IPS DF 4.7 (cell line): Measurements from ENCODE around the gene PTPRF.
"Not testable (repeated sequence)": the region's sequence is repeated elsewhere in the genome, so short reads cannot be mapped to it uniquely, and the experiment has no call there.

Source experiments
- DNase-seq: peaks from one replicate; pipeline ENCODE4 v3.0.0-alpha.2; 2013; ENCODE audit warnings: low spot score; ENCODE audit errors: extremely low read depth

Gene PTPRF

DNA sequence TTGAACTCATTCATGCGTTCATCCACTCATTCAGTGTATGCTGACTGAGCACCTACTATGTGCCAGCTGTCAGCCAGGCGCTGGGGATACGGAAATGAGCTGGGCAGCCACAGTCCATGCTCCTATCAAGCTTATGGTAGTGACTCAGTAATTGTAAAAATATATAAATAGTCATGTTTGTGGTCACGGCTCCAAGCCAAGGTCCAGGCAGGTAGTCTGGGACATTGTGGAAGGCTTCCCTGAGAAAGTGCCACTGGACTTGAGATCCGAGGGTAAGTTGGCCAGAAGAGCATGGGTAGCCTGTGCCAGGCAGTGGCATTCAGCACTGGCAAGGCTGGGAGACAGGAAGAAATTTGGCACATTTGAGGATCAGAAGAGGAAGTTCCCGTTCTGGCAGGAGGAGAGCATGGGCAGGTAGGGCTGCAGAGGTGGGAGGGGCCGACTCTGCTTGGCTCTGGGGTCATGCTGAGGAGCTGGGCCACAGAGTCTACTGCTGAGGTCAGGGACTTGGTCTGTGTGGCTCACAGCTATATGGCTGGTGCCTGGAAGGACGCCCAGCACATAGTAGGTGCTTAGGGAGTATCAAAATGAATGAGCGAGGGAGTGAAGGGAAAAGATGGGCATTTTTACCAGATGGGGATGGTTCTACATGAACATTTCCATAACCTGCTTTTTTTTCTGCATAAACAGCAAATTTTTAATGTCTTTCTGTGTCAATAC is 6.9 kb downstream of the PTPRF start:
- DNase-seq, result no peak

DNA sequence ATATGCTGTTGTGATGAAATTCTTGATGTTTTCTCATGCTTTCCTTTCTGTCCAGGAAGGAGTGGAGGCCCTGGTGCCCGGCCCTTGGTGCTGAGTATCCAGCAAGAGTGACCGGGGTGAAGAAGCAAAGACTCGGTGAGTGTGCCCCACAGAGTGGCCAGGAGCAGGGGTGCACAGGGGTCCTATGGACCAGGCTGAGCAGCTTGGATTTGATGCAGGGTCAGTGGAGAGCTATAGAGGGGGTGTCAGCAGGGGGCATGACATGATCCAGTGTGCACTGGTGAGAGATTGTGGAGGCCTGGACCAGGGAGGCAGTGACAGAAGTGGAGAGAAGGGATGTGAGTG is 7.4 kb downstream of the PTPRF start:
- no peak for DNase-seq

DNA sequence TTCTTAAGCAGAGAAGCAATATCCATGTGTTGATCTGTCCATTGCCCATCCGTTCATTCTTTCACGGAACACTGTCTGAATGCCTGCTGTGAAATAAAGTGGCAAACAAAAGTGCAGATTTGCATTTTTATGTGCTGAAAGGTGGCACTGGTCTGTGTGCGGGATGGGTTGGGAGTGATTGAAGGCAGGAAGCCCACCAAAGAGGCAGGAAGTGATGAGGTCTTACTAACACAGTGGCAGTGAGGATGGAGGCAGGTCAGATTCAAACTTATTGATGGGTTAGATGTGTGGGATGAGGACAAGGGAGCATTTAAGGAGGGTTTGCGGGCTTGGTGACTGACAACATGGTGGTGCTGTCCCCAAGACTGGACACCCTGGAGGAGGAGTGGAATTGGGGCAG is 8.3 kb downstream of the PTPRF start:
- DNase-seq, result no peak

DNA sequence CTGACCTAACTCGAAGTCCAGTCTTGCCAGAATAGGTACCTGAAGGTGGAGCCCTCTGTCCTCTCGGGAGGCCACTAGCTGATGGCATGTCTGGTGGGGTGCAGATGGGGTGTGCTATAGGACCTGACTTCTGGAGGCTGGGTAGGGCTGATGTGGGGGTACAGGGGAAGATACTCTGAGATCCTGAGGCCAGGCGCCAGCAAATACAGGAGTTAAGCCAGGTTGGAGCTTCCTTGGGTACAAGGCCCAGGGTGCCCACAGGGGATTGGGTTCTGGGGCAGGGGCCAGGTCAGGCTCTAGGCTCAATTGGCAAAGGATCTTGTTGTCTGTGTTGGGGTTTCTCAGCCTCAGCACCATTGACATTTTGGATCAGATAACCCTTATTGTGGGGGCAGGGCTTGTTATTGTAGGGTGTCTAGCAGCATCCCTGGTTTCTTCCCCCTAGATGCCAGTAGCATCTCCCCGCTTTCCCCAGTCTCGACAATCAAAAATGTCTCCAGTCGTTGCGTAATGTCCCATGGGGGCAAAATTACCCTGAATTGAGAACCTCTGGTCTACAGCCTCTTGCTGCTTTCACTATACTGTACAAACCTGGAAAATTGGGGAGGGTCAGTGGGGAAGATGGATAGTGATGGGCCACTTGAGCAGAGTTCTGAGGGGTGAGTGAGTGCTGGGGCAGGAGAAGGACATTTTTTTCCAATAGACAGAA is 9.2 kb downstream of the PTPRF start:
- DNase-seq, result no peak

DNA sequence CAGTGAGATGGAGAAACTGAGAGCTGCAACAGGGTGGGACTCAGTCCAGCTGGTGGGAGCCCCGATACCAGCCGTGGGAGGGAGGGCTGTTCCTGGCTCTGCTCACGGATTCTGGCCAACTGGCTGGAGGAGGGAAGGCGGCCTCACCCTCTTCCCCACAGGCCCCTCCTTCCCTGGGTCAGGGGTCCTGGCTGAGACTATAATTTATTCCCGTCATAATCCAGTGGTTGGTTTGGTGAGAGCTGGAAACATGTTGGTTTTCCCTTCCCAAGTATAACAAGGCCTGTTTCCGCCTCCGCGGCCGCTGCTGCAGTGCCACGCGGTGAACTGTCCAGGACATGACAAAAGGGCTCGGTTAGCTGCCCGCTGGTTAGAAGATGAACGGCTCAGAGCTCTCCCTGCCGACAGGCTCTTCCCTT is 10.0 kb downstream of the PTPRF start:
- DNase-seq, result no peak

DNA sequence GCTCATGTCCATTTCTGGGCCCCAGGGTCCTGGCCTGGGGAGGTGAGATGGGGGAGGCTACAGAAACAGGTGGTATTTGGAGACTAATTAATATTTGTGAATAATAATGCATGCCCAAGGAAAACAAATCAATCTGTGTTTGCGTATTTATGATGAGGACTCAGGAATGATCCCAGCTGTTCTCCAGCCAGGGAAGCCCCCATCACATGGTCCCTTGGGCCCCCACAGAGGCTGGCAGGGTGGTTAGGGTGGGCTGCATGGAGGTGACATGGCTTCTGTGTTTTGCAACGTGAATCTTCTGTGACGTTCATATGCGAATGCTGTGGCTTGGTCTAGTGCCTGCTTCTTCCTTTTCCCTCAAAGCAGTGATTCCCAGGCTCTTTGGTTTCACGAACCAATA is 10.5 kb downstream of the PTPRF start:
- no peak for DNase-seq

DNA sequence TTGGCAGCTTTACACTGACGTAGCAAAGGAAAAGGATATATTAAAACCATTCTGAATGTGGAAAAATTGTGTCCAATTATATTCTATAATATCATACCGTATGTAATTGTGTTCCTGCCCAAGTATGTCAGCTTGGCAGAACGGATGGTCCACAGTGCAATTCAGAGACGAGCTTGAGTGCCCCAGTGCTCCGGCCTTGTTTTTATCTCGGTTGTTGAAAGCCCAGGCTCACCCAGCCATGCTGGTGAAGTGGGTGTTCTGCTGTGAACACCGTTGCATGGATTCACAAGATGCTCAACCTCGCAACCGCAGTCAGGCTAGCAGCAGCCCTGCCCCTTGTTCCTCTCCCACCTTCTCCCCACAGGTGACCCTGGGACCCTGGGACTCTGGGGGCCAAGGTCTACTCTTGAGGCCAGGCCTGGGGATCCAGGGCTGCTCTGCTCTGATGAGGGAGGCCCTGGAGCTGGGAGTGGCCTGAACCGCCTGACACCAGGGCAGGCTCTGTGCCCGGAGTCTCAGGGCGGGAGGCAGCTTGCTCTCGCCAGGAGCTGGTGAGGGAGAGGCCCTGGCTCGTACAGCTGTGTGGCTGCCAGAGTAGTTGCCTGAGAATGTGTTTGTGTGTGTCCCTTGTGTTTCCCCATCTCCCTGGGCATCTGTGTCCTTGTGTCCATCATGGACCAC is 11.2 kb downstream of the PTPRF start:
- no peak for DNase-seq

DNA sequence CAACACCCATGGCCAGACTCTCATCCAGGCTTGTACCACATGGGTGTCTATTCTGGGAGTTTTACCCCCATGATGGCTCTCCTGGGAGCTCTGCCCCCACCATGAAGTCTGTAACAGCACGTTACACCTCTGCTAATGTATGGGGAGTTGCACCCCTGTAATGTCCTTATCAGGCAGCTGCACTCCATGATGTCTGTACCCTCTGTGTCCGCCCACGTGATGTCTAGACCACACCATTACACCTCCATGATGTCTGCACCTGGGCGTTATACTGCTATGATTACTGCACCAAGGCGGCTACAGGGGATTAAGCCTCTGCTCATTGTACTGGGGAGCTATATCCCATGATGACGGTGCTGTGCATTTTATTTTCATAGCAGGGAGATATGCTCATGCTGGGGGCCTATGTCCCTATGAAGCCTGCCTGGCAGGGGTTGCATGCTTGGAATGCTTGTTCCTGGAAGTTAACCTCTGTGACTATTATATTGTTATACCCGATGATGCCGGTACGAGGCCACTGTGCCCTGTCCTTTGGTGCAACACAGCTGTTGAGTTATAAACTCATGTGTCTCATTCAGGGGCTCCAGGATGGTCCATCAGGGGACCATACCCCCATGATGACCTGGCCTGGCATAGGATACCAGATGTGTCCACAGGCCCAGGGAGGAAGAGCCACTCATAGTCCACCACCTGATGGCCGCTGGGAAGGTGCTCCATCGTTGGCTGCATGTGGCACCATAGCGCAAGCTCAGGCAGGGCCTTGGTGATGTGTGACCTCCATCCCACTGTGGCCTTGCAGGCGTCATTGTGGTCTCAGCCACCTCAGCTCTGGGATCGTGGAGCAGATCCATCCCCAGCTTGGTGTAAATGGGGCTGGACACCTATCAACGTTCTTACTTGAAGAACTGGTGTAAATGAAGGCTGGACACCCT is 12.1 kb downstream of the PTPRF start:
- no peak for DNase-seq

DNA sequence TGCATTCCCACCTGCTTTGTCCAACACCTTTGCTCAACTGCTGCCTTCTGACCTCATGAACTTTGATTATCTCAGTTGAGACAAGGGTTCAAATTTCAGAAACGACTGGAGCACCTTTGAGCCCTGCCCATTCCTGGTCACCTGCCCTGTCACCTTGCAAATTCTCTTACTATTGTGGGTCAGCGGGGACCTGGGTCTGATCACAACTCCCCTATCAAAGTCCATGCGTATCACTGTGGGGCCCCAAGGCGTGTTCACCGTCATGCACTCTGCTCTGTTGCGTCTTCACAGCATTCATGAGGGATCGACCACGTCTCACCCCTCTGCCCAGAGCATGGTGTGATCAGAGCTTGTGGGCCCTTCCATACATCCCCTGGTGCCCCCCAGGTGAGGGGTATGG is 12.9 kb downstream of the PTPRF start:
- no peak for DNase-seq

DNA sequence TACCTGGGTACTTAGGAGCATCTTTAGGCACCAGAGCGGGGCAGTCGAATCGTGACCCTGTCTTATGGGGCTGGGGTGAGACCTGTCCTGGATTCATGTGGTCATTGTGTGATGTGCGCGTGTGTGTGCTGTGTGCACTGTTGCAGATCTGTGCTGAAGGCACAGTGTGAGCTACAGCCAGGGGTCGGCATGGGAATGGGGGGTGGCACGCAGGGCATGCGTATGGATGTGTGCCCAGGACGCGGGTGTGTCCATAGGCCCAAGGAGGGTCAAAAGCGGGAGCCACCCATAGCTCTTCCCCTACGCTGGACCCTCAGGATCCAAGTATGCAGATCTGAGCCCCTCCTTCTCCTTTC is 14.6 kb downstream of the PTPRF start:
- no peak for DNase-seq

DNA sequence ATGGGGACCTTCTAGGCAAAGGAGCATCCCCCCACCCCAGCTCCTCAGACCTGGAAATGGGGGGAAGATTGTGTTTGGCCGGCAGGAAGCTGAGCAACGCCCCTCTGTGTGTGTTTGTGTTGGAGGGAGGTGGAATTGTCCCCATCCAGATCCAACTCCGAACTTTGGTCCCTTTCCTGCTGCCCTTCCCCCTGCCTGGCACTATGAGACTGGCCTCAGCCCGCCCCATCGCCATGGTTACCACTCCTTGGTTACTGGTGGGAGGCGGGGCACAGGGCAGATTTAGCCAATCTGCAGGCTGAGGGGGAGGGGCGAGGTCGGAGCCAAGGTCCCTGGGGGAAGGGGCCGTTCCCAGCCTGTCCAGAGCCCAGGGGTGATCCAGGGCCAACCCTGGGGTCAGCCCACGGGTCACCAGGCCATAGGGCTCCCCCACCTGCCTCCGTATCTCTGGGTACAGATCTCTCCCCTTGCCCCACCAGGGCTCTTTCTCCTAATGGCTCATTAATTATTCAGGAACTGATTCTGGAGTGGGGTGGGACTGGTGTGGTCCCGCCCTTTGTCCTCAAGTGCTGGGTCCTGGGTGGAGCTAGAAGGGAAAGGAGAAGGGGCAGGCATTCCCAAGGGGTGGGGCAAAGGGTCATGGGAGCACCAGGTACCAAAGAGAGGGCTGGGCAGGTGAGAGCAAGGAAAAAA is 15.2 kb downstream of the PTPRF start:
- no peak for DNase-seq

DNA sequence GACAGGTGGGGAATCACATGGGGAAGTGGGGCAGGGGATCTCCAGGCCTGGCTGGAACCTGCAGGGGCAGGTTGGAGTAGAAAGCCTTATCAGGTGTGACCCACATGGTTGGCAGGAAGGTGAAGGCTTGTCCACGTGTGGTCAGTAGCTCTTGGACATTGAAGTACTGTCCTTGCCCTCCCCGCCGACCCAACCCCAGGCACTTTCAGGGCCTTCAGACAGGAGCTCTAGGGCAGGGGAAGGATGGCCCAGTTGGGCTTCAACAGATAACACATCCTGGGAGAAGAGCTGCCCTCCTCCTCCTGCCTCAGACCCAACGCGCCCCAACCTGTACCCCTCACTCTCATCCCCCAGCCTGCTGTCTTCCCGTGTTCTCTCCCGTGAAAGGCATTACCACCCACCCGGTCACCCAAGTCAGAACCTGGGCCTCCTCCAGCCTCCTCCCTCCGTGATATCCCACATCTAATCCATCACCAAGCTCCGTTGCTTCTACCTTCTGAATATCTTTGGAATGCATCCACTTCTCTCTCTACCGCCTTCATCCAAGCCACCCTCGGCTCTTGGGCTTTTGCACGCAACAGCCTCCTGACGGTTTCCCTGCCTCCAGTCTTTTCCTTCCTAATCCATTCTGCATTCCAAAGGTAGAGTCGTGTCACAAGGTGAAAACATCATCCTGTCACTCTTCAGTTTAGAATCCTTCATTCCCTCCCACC is 15.9 kb downstream of the PTPRF start:
- no peak for DNase-seq

DNA sequence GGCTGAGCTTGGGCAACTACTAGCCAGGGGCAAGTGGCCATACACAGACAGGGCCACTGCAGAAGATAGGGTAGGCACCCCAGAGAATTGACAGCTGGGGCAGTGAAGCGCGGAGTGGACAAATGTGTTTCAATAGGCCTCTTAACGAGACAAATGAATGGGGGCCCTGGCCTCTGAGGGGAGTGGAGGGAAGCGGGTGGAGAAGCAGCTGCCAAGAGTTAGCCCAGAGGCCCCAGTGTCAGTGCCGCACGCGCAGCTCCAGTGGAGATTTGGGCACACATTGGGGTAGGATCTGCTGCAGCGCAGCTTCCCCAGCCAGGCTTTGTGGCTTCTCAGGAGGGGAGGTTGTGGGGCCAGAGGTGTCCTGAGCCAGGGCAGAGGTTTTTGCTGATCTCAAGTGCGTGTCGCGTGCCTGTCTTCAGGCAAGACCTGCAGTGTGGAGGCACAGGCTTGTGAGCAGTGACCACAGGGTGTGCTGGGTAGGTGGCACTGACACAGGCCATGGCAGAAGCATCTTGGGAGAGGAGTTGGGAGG is 16.9 kb downstream of the PTPRF start:
- DNase-seq, result no peak

DNA sequence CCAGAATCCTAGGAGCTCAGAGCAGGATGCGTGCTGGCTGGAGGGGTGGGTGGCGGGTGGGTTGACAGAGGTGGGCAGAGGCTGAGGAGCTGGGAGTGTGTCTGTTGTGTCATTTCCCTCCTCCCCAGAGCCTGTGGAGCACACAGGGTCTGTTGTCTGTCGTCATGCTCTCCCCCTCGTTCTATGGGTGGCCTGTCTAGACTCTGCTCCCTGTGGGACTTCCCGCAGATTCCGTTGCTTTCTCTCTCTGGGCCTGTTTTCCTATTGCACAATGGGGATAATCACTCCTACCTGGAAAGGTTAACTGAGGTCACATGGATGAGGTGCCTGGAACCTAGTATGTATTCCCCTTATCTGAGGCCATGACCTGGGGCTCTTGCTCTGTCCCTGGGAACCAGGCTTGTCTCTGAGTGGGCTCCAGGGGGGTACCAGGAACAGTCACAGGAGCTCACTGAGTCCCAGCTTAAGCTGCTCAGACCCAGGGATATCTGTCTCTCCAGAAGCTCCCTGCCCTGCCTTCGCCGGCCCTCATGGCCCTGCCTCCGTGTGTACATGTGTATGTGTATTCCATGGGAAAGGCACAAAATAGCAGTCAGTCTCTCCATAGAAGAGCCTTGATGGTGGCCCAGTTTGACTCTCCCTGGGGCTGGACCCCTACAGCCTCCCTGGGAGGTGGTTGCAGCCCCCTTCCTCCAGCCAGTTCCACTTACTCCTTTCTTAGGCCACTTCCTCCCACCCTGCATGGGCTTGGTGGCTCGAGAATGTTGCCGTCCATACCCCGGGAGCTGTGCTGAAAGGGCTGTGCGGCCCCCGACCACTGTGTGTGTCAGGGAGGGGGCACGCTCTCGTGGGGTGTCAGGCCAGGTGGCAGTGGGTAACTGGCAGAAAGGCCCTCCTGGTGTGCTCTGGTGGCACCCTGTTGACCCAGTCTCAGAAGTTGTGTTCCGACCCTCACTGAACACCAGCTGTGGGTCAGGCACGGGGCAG is 17.9 kb downstream of the PTPRF start:
- no peak for DNase-seq

DNA sequence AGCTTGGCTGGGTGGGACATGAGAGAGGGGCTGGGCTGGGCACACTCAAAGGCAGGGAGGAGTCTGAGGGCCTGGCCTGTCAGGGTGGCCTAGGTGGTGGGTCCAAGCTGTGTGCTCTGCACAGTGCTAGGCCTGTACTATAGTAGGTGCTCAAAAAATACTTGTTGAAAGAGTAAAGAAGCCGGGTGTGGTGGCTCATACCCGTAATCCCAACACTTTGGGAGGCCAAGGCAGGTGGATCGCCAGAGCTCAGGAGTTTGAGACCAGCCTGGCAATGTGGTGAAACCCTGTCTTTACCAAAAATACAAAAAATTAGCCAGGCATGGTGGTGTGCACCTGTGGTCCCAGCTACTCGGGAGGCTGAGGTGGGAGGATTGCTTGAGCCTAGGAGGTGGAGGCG is 18.7 kb downstream of the PTPRF start:
- DNase-seq, result not testable (repeated sequence)

DNA sequence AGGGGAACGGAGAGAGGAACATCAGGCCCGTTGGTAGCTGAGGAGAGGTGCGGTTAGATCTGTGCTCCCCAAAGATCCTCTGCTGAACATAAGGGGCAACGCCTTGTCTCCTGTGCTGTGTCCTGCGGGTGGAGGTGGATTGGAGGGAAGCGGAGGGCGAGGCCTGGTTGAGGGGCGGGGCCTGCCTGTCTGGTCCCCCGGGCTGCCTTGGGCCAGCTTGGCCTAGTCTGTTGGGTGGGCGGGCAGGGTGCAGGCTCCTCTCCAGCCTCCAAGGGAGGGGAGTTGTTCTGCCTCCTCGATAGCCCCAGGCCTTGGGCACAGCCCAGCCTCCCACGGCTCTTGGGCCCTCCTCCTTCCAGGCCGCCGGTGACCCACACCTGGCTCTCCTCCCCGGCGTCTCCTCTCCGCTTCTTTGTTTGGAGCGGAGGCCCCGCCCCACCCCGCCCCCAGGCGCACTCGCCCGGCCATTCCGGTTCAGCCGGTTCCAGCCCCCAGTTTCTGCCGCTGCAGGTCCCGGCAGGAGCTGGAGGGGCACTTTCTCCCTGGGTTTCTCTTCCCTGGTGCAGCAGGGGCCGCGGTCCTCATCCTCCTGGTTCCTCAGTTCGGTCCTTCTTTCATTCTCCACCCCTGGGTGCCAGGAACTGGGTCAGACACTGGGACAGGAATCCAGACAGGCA is 19.4 kb downstream of the PTPRF start:
- no peak for DNase-seq

DNA sequence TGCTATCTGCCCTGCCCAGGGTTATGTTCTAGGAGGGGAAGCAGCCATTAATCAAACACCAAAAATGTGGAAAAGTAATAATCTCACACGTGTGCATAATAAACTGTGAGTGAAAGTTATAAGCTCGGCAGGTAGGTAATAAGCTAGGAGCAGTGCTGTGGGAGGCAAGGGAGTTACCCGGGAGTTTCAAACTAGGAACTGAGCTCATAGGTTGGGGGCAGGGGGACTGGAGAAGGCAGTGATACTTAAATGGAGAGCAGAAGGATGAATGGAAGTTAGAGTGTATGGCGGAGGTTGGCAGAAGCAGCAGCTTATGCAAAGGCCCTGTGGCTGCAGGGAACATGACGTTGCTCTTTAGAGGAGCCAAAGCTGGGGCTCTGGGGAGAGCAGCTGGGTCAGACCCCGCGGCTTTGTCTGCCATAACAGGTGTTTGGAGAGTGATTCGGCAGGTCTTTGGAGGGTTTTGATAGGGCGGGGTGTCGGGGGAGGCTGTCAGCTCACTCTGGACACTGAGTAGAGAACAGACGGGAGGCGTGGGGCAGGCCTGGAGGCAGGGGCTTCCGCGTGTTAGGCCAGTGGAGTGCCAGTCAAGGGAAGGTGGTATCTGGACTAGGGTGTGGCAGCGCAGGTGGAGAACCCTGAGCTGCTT is 20.0 kb downstream of the PTPRF start:
- no peak for DNase-seq

DNA sequence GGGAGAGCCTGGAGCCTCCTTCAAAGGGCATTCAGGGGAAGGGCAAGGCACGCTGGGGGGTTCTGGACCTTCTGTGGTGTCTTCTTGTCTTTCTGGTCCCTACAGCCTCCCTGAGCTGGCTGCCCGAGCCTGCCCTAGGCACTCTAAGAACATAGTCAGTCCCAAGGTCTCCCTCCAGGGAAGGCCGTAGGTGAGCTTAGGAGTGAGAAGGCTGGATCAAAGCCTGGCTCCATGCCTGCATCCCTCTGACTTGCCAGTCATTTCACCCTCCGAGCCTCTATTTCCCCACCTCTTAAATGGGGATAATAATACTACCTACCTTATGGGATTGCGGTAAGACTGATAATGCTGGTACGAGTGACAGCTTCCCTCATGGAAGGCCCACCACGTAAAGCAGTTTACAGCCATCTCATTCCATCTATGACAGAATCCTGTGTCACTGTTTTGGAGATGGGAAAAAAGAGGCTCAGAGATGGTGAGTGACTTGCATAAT is 20.8 kb downstream of the PTPRF start:
- no peak for DNase-seq
